OCI-LY3 (cell line): ENCODE data around the gene NUP188.

ENCODE experiments used
- H2AFZ ChIP-seq: fragments of 200-600, 300-600 bp; shearing (Covaris generic); 2 replicates; pipeline ENCODE4 v1.6.0; 2014; ENCODE audit warnings: antibody characterized with exemption, low read depth, low read length
- H3K27ac ChIP-seq: fragments of 200-600, 300-600 bp; sonication (generic); 2 replicates; pipeline ENCODE4 v1.5.1; 2014; ENCODE audit warnings: mild to moderate bottlenecking, low read length, moderate library complexity, mixed read lengths
- H3K27me3 ChIP-seq: fragments of 200-600, 300-600 bp; sonication (generic); 2 replicates; pipeline ENCODE4 v1.6.1; 2014; ENCODE audit warnings: low read depth, low read length, mixed read lengths
- H3K36me3 ChIP-seq: fragments of 200-600, 300-600 bp; sonication (generic); replicated peaks from 2 replicates; pipeline ENCODE3; 2014; ENCODE audit warnings: low read depth, low read length, mixed read lengths
- H3K4me1 ChIP-seq: fragments of 300-600, 200-600 bp; sonication (generic); 2 replicates; pipeline ENCODE4 v1.6.1; 2014; ENCODE audit warnings: low read length, mixed read lengths
- H3K4me2 ChIP-seq: fragments of 200-600, 300-600 bp; sonication (generic); 2 replicates; pipeline ENCODE4 v1.6.1; 2014; ENCODE audit warnings: low read length, mixed read lengths
- H3K4me3 ChIP-seq: fragments of 300-600, 200-600 bp; sonication (generic); 2 replicates; pipeline ENCODE4 v1.5.1; 2014; ENCODE audit warnings: antibody characterized with exemption, mild to moderate bottlenecking, low read length, moderate library complexity
- H3K79me2 ChIP-seq: fragments of 300-600, 200-600 bp; shearing (Covaris generic); 2 replicates; pipeline ENCODE4 v1.6.1; 2014; ENCODE audit warnings: mild to moderate bottlenecking, low read length, mixed read lengths
- H3K9ac ChIP-seq: fragments of 300-600, 200-600 bp; shearing (Covaris generic); 2 replicates; pipeline ENCODE4 v1.6.0; 2014; ENCODE audit warnings: mild to moderate bottlenecking, low read length, moderate library complexity
- H3K9me3 ChIP-seq: fragments of 200-600, 300-600 bp; shearing (Covaris generic); 2 replicates; pipeline ENCODE4 v1.6.1; 2014; ENCODE audit warnings: low read length, mixed read lengths; ENCODE audit not compliant: insufficient read depth
- H4K20me1 ChIP-seq: fragments of 200-600, 300-600 bp; sonication (generic); 2 replicates; pipeline ENCODE4 v1.6.1; 2016; ENCODE audit warnings: low read length, mixed read lengths; ENCODE audit not compliant: insufficient read depth
- EZH2phosphoT487 ChIP-seq: fragments of 200-600 bp; shearing (Covaris generic); IDR thresholded peaks from 2 replicates; pipeline ENCODE4 v1.6.1; 2018; ENCODE audit warnings: antibody characterized with exemption, mixed run types, low read depth
- TF ChIP-seq, protein P1 (sequence below): fragments of 200-600, 300-600 bp; sonication (generic); IDR thresholded peaks from 2 replicates; pipeline ENCODE4 v1.5.1; 2014; ENCODE audit warnings: antibody characterized with exemption, low read length, low read depth

Gene NUP188

GRCh38 chr9:128987805-128988204, 40.3 kb downstream of the NUP188 start:
- Histone ChIP-seq H4K20me1 (no peaks in the 10 kb centered on the region), H3K9ac (no peak overlapping the region), H3K4me1 (no peaks in the 10 kb centered on the region), H3K9me3 (no peaks in the 10 kb centered on the region), H3K4me3 (no peak overlapping the region), H3K79me2 (no peaks in the 10 kb centered on the region), H3K27me3 (no peaks in the 10 kb centered on the region), H3K27ac (no peak overlapping the region), H3K4me2 (no peak overlapping the region), H3K36me3 (peaks cover 46% of the 10 kb centered on the region), H2AFZ (no peak overlapping the region)
- no peak for TF ChIP-seq EZH2phosphoT487
- TF ChIP-seq, protein P1, sequence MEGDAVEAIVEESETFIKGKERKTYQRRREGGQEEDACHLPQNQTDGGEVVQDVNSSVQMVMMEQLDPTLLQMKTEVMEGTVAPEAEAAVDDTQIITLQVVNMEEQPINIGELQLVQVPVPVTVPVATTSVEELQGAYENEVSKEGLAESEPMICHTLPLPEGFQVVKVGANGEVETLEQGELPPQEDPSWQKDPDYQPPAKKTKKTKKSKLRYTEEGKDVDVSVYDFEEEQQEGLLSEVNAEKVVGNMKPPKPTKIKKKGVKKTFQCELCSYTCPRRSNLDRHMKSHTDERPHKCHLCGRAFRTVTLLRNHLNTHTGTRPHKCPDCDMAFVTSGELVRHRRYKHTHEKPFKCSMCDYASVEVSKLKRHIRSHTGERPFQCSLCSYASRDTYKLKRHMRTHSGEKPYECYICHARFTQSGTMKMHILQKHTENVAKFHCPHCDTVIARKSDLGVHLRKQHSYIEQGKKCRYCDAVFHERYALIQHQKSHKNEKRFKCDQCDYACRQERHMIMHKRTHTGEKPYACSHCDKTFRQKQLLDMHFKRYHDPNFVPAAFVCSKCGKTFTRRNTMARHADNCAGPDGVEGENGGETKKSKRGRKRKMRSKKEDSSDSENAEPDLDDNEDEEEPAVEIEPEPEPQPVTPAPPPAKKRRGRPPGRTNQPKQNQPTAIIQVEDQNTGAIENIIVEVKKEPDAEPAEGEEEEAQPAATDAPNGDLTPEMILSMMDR: no peak

- Histone ChIP-seq H3K27ac (no peak overlapping the region), H3K4me2 (no peak overlapping the region), H3K9me3 (no peaks in the 10 kb centered on the region), H4K20me1 (no peaks in the 10 kb centered on the region), H3K4me1 (no peaks in the 10 kb centered on the region), H3K36me3 (peaks cover 49% of the 10 kb centered on the region), H3K79me2 (no peaks in the 10 kb centered on the region), H3K4me3 (no peak overlapping the region), H3K9ac (no peak overlapping the region), H2AFZ (no peak overlapping the region), H3K27me3 (no peaks in the 10 kb centered on the region)
- TF ChIP-seq, protein P1: no peak; the same call in 1 of the 2 replicates
- TF ChIP-seq EZH2phosphoT487: no peak
These were observed 45.5 kb downstream of the NUP188 start for GRCh38 chr9:128992995-128993394.

- H3K9me3 ChIP-seq: no peaks in the 10 kb centered on the region
- H3K4me1 ChIP-seq: no peaks in the 10 kb centered on the region
- H4K20me1 ChIP-seq: no peaks in the 10 kb centered on the region
- H2AFZ ChIP-seq: no peak overlapping the region
- no peak for TF ChIP-seq EZH2phosphoT487
- TF ChIP-seq, protein P1: no peak
- peaks cover 51% of the 10 kb centered on the region for H3K36me3 ChIP-seq
- H3K27me3 ChIP-seq: no peaks in the 10 kb centered on the region
- no peak overlapping the region for H3K27ac ChIP-seq
- no peak overlapping the region for H3K4me3 ChIP-seq
- no peaks in the 10 kb centered on the region for H3K79me2 ChIP-seq
- no peak overlapping the region for H3K9ac ChIP-seq
- no peak overlapping the region for H3K4me2 ChIP-seq
These were observed 48.3 kb downstream of the NUP188 start for GRCh38 chr9:128995791-128996190.

- H2AFZ ChIP-seq: no peak overlapping the region
- no peaks in the 10 kb centered on the region for H3K4me1 ChIP-seq
- TF ChIP-seq, protein P1: no peak
- TF ChIP-seq EZH2phosphoT487: no peak
- no peaks in the 10 kb centered on the region for H3K9me3 ChIP-seq
- H3K4me2 ChIP-seq: no peak overlapping the region
- H3K36me3 ChIP-seq: peaks cover 63% of the 10 kb centered on the region
- no peaks in the 10 kb centered on the region for H3K27me3 ChIP-seq
- no peak overlapping the region for H3K9ac ChIP-seq
- H3K27ac ChIP-seq: no peak overlapping the region
- H3K4me3 ChIP-seq: no peak overlapping the region
- H3K79me2 ChIP-seq: no peaks in the 10 kb centered on the region
- no peaks in the 10 kb centered on the region for H4K20me1 ChIP-seq
These were observed 51.0 kb downstream of the NUP188 start for GRCh38 chr9:128998462-128998861.
